ENCODE data around the gene HK1.
"Not testable (repeated sequence)": the region's sequence is repeated elsewhere in the genome, so short reads cannot be mapped to it uniquely, and the experiment has no call there.

HK1 gene

GRCh38 chr10:69332278-69333010, 54.1 kb downstream of the HK1 start:
- peaks cover 63% of the 10 kb centered on the region for H4K20me1 ChIP-seq (ENCODE audit: insufficient read depth, low read length)
- DNase-seq (no peak), ATAC-seq (ENCODE audit: insufficient read depth, low read depth) (no peak)
- H3K4me2 ChIP-seq (ENCODE audit: insufficient read depth, low read length): no peak overlapping the region
- H3K9ac ChIP-seq (ENCODE audit: low read depth, low read length): no peak overlapping the region
- H2AFZ ChIP-seq (ENCODE audit: low read depth, low read length): no peak overlapping the region
- no peak overlapping the region for H3K27ac ChIP-seq (ENCODE audit: low read length)
- no peak overlapping the region for H3K4me3 ChIP-seq (ENCODE audit: low read depth in 1 of 2, low read length in 2 of 2)
- H3K4me1 ChIP-seq (ENCODE audit: insufficient read depth, low read length): no peaks in the 10 kb centered on the region
- peaks cover 89% of the 10 kb centered on the region for H3K79me2 ChIP-seq (ENCODE audit: insufficient read depth, low read length)
- H3K36me3 ChIP-seq (ENCODE audit: insufficient read depth, low read length): peaks cover 12% of the 10 kb centered on the region
- no peaks in the 10 kb centered on the region for H3K27me3 ChIP-seq (ENCODE audit: insufficient read depth, low read length, poor library complexity)
- TF ChIP-seq CTCF (IDR thresholded peaks at IDR 0.05; ENCODE audit: borderline replicate concordance, extremely low read depth, low read length, poor library complexity, severe bottlenecking) (no peak), EZH2 (IDR thresholded peaks at IDR 0.05; ENCODE audit: borderline replicate concordance, low read depth, low read length, severe bottlenecking) (no peak)
- no peaks in the 10 kb centered on the region for H3K9me3 ChIP-seq (ENCODE audit: insufficient read depth, low read length, severe bottlenecking)

GRCh38 chr10:69333205-69333604, 54.9 kb downstream of the HK1 start:
- Histone ChIP-seq H3K9ac (ENCODE audit: low read depth, low read length) (no peak overlapping the region), H3K4me1 (ENCODE audit: insufficient read depth, low read length) (no peaks in the 10 kb centered on the region), H3K4me2 (ENCODE audit: insufficient read depth, low read length) (no peak overlapping the region), H4K20me1 (ENCODE audit: insufficient read depth, low read length) (peaks cover 63% of the 10 kb centered on the region), H3K79me2 (ENCODE audit: insufficient read depth, low read length) (peaks cover 89% of the 10 kb centered on the region), H2AFZ (ENCODE audit: low read depth, low read length) (no peak overlapping the region), H3K27ac (ENCODE audit: low read length) (no peak overlapping the region), H3K4me3 (ENCODE audit: low read depth in 1 of 2, low read length in 2 of 2) (no peak overlapping the region), H3K9me3 (ENCODE audit: insufficient read depth, low read length, severe bottlenecking) (no peaks in the 10 kb centered on the region), H3K27me3 (ENCODE audit: insufficient read depth, low read length, poor library complexity) (no peaks in the 10 kb centered on the region), H3K36me3 (ENCODE audit: insufficient read depth, low read length) (peaks cover 11% of the 10 kb centered on the region; the same call in 1 of the 2 replicates)
- TF ChIP-seq CTCF (IDR thresholded peaks at IDR 0.05; ENCODE audit: borderline replicate concordance, extremely low read depth, low read length, poor library complexity, severe bottlenecking) (no peak), EZH2 (IDR thresholded peaks at IDR 0.05; ENCODE audit: borderline replicate concordance, low read depth, low read length, severe bottlenecking) (no peak)
- DNase-seq (no peak), ATAC-seq (ENCODE audit: insufficient read depth, low read depth) (no peak)

- not testable (repeated sequence) for H3K27ac ChIP-seq (ENCODE audit: low read length); ATAC-seq (ENCODE audit: insufficient read depth, low read depth)
Observed at GRCh38 chr10:69333865-69334301, 55.6 kb downstream of the HK1 start.

GRCh38 chr10:69334302-69335062, 56.2 kb downstream of the HK1 start:
- Histone ChIP-seq H3K4me2 (ENCODE audit: insufficient read depth, low read length) (no peak overlapping the region), H2AFZ (ENCODE audit: low read depth, low read length) (no peak overlapping the region), H3K9ac (ENCODE audit: low read depth, low read length) (no peak overlapping the region), H3K36me3 (ENCODE audit: insufficient read depth, low read length) (peaks cover 10% of the 10 kb centered on the region; the same call in 1 of the 2 replicates), H3K27ac (ENCODE audit: low read length) (no peak overlapping the region), H3K79me2 (ENCODE audit: insufficient read depth, low read length) (peaks cover 91% of the 10 kb centered on the region), H4K20me1 (ENCODE audit: insufficient read depth, low read length) (peaks cover 67% of the 10 kb centered on the region), H3K27me3 (ENCODE audit: insufficient read depth, low read length, poor library complexity) (no peaks in the 10 kb centered on the region), H3K4me3 (ENCODE audit: low read depth in 1 of 2, low read length in 2 of 2) (no peak overlapping the region), H3K4me1 (ENCODE audit: insufficient read depth, low read length) (no peaks in the 10 kb centered on the region), H3K9me3 (ENCODE audit: insufficient read depth, low read length, severe bottlenecking) (no peaks in the 10 kb centered on the region)
- no peak for DNase-seq
- TF ChIP-seq EZH2 (IDR thresholded peaks at IDR 0.05; ENCODE audit: borderline replicate concordance, low read depth, low read length, severe bottlenecking): no peak
- ATAC-seq (ENCODE audit: insufficient read depth, low read depth): no peak

More at GRCh38 chr10:69333865-69334301, 55.6 kb downstream of the HK1 start:
- H3K36me3 ChIP-seq (ENCODE audit: insufficient read depth, low read length): peaks cover 11% of the 10 kb centered on the region; the same call in 1 of the 2 replicates
- not testable (repeated sequence) for H2AFZ ChIP-seq (ENCODE audit: low read depth, low read length); H3K9ac ChIP-seq (ENCODE audit: low read depth, low read length); DNase-seq; H3K4me2 ChIP-seq (ENCODE audit: insufficient read depth, low read length); H3K4me1 ChIP-seq (ENCODE audit: insufficient read depth, low read length); H3K9me3 ChIP-seq (ENCODE audit: insufficient read depth, low read length, severe bottlenecking); H3K4me3 ChIP-seq (ENCODE audit: low read depth in 1 of 2, low read length in 2 of 2); H3K27me3 ChIP-seq (ENCODE audit: insufficient read depth, low read length, poor library complexity)
- H4K20me1 ChIP-seq (ENCODE audit: insufficient read depth, low read length): peaks cover 65% of the 10 kb centered on the region
- peaks cover 89% of the 10 kb centered on the region for H3K79me2 ChIP-seq (ENCODE audit: insufficient read depth, low read length)
